Osteocyte (in vitro differentiated cells): ENCODE measurements around the gene ARHGDIB. TPM values are rescaled to one million over a fixed set of nuclear protein-coding genes. Genes with fewer than 3 reads are reported as not detected.

Experiments
- DNase-seq: peaks from one replicate; pipeline ENCODE4 v3.0.0; 2021; ENCODE audit warnings: mixed read lengths; ENCODE audit not compliant: unreplicated experiment; ENCODE audit errors: extremely low spot score
- H3K27ac Mint-ChIP-seq: one replicate; pipeline ENCODE4 v1.8.0; 2021; ENCODE audit warnings: mild to moderate bottlenecking, mixed read lengths; ENCODE audit not compliant: unreplicated experiment
- H3K27me3 Mint-ChIP-seq: one replicate; pipeline ENCODE4 v1.8.0; 2021; ENCODE audit warnings: mixed read lengths; ENCODE audit not compliant: unreplicated experiment
- H3K36me3 Mint-ChIP-seq: one replicate; pipeline ENCODE4 v1.8.0; 2021; ENCODE audit warnings: mixed read lengths; ENCODE audit not compliant: unreplicated experiment
- H3K4me1 Mint-ChIP-seq: one replicate; pipeline ENCODE4 v1.8.0; 2021; ENCODE audit warnings: mixed read lengths; ENCODE audit not compliant: unreplicated experiment
- H3K4me3 Mint-ChIP-seq: one replicate; pipeline ENCODE4 v1.8.0; 2021; ENCODE audit warnings: mild to moderate bottlenecking, moderate library complexity, mixed read lengths; ENCODE audit not compliant: unreplicated experiment
- H3K9me3 Mint-ChIP-seq: one replicate; pipeline ENCODE4 v1.8.0; 2021; ENCODE audit warnings: mixed read lengths; ENCODE audit not compliant: unreplicated experiment
- CTCF ChIP-seq: fragments of 200-600 bp; sonication (generic); IDR thresholded peaks from 2 replicates; pipeline ENCODE4 v1.5.0; 2021; ENCODE audit warnings: antibody characterized with exemption, mild to moderate bottlenecking, moderate library complexity
- total RNA-seq: library from RNA; stranded (reverse); gene quantifications from 2 replicates; pipeline ENCODE4 v1.2.1, GENCODE V29; 2021

Gene ARHGDIB
- total RNA-seq, 1 donor from 2014 or later = 14.4 TPM

- no peaks in the 10 kb centered on the region for H3K27me3 Mint-ChIP-seq
- no peak for DNase-seq
- H3K9me3 Mint-ChIP-seq = peaks cover 13% of the 10 kb centered on the region
- peaks cover 17% of the 10 kb centered on the region for H3K4me1 Mint-ChIP-seq
- no peak overlapping the region for H3K27ac Mint-ChIP-seq
- H3K4me3 Mint-ChIP-seq = no peak overlapping the region
- H3K36me3 Mint-ChIP-seq = peaks cover 3% of the 10 kb centered on the region
- TF ChIP-seq CTCF = peak; percentile 19
Observed at GRCh38 chr12:14936224-14936861, 25.1 kb downstream of the ARHGDIB start.

DNA sequence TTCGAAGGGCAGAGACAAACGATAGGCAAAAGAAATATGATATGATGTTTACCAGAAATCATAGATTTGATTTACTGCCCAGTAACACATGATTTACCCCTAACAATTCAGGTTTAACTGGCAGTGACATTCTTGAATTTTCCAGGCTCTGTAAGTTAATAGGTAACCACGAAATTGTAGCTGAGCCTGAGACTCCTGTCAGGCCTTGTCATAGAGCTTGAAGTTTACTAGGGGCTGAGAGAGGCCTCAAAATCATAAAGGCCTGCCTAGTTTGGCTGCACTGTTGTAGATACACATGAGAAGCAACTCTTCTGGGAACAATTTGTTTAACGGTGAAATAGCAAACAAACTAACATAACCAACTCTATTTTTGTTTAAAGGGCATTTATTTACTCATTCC lies 26.4 kb downstream of the ARHGDIB start:
- Mint-ChIP-seq H3K36me3 (peaks cover 3% of the 10 kb centered on the region), H3K27me3 (no peaks in the 10 kb centered on the region), H3K4me3 (no peak overlapping the region), H3K27ac (peak overlapping the region; percentile 40), H3K4me1 (peaks cover 30% of the 10 kb centered on the region), H3K9me3 (peaks cover 7% of the 10 kb centered on the region)
- no peak for DNase-seq
- no peak for TF ChIP-seq CTCF

DNA sequence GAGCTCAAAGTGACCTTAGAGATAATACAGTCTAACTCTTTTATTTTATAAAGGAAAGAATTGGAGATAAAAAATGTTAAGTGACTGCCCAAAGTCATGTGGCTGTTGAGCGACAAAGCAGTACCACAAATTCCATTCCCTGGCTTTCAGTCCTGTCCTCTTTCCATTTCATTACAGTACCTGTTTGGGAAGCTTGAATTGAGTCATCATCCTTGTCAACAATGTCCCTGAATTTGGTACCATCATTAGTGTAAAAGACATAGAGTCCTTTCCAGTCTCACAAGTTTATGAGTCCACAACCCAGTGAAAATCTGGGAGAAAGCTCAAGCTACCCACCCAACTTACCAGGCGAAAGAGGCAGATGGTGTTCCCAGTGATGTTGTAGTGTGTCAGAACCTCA lies 26.9 kb downstream of the ARHGDIB start:
- H3K27ac Mint-ChIP-seq = no peak overlapping the region
- no peak overlapping the region for H3K4me3 Mint-ChIP-seq
- peaks cover 1% of the 10 kb centered on the region for H3K9me3 Mint-ChIP-seq
- H3K36me3 Mint-ChIP-seq = peaks cover 3% of the 10 kb centered on the region
- H3K27me3 Mint-ChIP-seq = no peaks in the 10 kb centered on the region
- no peak for DNase-seq
- TF ChIP-seq CTCF = no peak
- H3K4me1 Mint-ChIP-seq = peaks cover 32% of the 10 kb centered on the region

DNA sequence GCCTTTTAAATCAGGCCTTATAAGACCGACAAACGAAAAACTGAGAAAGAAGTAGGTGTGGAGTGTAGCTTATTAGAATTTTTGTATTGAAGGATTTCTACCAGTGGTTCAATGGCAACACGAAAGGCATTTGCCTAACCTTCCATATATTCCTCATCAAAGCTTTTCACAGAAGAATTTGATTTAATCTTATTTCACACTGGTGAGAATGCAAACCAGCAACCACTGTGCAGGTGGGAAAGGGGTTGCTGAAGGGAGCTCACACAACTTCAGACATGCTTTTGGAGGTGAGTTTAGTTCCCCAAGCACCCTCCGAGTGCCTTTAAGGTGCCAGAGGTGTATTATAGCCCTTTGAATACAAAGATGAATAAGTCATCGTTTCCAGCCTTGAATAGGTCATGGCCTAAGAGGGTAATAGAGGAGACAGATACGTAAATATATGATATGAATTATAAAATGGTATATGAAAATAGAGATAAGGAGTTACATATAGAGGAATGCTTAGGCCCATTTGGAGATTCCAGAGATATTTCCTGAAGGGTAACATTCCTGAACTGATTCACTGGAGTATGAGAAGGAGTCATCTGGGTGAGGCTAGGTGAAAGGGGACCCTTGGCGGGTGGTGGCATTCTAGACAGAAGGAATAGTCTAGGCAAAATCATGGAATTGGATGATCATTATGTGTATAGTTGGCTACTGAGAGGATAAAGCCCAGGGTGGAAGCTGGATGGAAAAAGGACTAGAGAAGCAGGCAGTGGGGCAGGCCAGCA lies 29.4 kb downstream of the ARHGDIB start:
- peaks cover 52% of the 10 kb centered on the region for H3K4me1 Mint-ChIP-seq
- H3K27ac Mint-ChIP-seq = peak overlapping the region; percentile 75
- no peak for TF ChIP-seq CTCF
- H3K27me3 Mint-ChIP-seq = no peaks in the 10 kb centered on the region
- DNase-seq = no peak
- no peaks in the 10 kb centered on the region for H3K9me3 Mint-ChIP-seq
- H3K36me3 Mint-ChIP-seq = peaks cover 3% of the 10 kb centered on the region
- H3K4me3 Mint-ChIP-seq = no peak overlapping the region

DNA sequence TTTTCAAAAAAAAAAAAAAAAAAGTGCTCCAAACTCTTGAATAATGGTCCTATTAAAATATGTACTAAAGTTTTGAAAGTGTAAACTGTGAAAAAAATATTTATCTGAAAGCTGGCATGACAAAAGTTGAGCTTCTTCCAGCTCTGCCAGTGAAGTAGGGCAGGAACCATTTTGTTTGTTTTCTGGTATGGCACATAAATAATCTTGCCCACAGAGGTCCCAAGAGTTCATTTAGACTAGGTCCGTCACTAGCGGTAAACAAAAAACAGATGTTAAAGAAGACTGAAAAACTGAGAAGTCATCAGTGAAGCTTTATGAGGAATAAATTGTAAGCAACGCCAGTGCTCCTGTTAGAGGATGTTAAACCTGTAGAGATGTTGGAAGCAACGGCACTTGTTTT lies 30.0 kb downstream of the ARHGDIB start:
- peaks cover 52% of the 10 kb centered on the region for H3K4me1 Mint-ChIP-seq
- H3K27me3 Mint-ChIP-seq = no peaks in the 10 kb centered on the region
- peak overlapping the region; percentile 75 for H3K27ac Mint-ChIP-seq
- no peak for TF ChIP-seq CTCF
- peaks cover 3% of the 10 kb centered on the region for H3K36me3 Mint-ChIP-seq
- H3K9me3 Mint-ChIP-seq = no peaks in the 10 kb centered on the region
- H3K4me3 Mint-ChIP-seq = no peak overlapping the region
- no peak for DNase-seq
